HL-60 (cell line): ENCODE results near the gene BRSK2.

ENCODE experiments used
- CTCF ChIP-seq: IDR thresholded peaks from one replicate; pipeline ENCODE4 v1.5.1; 2011; ENCODE audit warnings: low read length, control low read depth, inconsistent platforms; ENCODE audit not compliant: insufficient read depth
- GABPA ChIP-seq: IDR thresholded peaks from 2 replicates; pipeline ENCODE4 v1.6.1; 2012; ENCODE audit warnings: low read depth
- POLR2AphosphoS5 ChIP-seq: IDR thresholded peaks from 2 replicates; pipeline ENCODE4 v1.6.1; 2012; ENCODE audit warnings: low read depth
- SPI1 ChIP-seq: IDR thresholded peaks from 2 replicates; pipeline ENCODE4 v1.6.1; 2012; ENCODE audit warnings: low read depth, mild to moderate bottlenecking, borderline replicate concordance
- TF ChIP-seq, protein P1 (sequence below): IDR thresholded peaks from 2 replicates; pipeline ENCODE4 v1.6.1; 2012; ENCODE audit warnings: low read depth; ENCODE audit not compliant: insufficient replicate concordance

DNA sequence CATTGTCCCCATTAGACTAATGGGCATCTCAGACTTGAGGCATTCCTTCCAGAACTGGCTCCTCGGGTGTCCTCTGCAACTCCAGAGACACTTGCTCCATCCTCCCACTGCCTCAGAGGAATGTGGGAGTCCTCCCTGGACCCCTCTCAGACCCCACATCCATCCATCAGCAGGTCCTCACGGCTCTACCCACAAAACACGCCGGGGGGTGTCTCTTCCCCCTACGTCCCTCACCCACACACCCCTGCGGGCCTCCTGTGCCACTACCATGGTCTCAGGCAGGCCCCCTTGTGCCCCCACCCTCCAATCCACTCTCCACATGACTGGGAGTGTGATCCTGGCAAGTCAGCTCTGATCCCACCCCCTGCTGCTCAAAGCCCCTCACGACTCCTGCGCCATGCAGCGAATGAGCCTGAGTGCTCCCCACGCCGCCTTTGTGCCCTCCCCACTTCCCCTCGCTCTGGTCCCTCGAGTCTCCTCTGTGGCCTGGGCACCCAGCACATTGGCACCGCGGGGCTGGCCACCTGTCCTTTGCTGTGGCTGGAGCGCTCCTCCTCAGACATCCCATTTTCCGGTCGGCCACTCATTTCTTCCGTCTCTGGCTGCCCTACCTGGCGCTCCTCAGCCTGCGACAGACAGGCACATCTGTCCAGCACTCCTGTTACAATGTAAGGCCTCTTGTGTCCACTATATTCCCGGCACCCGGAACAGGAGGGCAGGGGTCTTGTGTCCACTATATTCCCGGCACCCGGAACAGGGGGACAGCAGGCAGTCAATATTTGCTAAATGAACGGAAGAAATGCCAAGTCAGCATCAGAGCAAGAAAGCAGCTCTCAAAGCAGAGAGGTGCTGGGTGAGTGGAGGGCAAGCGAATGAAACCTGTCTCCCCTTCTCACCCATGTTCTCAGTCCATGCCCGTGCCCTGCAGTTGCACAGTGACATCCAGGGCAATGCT, 111.0 kb downstream of the BRSK2 start:
- TF ChIP-seq POLR2AphosphoS5 (no peak), CTCF (no peak), GABPA (no peak), SPI1 (no peak)
- TF ChIP-seq, protein P1, sequence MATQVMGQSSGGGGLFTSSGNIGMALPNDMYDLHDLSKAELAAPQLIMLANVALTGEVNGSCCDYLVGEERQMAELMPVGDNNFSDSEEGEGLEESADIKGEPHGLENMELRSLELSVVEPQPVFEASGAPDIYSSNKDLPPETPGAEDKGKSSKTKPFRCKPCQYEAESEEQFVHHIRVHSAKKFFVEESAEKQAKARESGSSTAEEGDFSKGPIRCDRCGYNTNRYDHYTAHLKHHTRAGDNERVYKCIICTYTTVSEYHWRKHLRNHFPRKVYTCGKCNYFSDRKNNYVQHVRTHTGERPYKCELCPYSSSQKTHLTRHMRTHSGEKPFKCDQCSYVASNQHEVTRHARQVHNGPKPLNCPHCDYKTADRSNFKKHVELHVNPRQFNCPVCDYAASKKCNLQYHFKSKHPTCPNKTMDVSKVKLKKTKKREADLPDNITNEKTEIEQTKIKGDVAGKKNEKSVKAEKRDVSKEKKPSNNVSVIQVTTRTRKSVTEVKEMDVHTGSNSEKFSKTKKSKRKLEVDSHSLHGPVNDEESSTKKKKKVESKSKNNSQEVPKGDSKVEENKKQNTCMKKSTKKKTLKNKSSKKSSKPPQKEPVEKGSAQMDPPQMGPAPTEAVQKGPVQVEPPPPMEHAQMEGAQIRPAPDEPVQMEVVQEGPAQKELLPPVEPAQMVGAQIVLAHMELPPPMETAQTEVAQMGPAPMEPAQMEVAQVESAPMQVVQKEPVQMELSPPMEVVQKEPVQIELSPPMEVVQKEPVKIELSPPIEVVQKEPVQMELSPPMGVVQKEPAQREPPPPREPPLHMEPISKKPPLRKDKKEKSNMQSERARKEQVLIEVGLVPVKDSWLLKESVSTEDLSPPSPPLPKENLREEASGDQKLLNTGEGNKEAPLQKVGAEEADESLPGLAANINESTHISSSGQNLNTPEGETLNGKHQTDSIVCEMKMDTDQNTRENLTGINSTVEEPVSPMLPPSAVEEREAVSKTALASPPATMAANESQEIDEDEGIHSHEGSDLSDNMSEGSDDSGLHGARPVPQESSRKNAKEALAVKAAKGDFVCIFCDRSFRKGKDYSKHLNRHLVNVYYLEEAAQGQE, result no peak
